Smooth muscle cell (in vitro differentiated cells): ENCODE results near the gene KISS1R. TPM values are rescaled to one million over a fixed set of nuclear protein-coding genes. Genes with fewer than 3 reads are reported as not detected.
A peak's percentile ranks its signal among the peaks of the same experiment; 100 is the strongest.

ENCODE experiments used
- DNase-seq: peaks from one replicate; lab custom pipeline; 2025; ENCODE audit not compliant: unreplicated experiment; lab: John Stamatoyannopoulos, UW
- H2AFZ ChIP-seq: fragments of 200-600 bp; sonication (generic); 2 replicates; pipeline ENCODE4 v1.6.0; 2016; ENCODE audit warnings: antibody characterized with exemption, low read depth, mild to moderate bottlenecking
- H3F3A ChIP-seq: fragments of 200-600 bp; sonication (generic); 2 replicates; pipeline ENCODE4 v1.6.0; 2017; ENCODE audit warnings: antibody characterized with exemption, low read depth
- H3K27ac ChIP-seq: fragments of 200-600 bp; sonication (generic); 2 replicates; pipeline ENCODE4 v1.5.1; 2016; ENCODE audit warnings: low read depth, mild to moderate bottlenecking
- H3K27me3 ChIP-seq: fragments of 200-600 bp; sonication (generic); 2 replicates; pipeline ENCODE4 v1.6.1; 2016; ENCODE audit warnings: low read depth, mild to moderate bottlenecking
- H3K36me3 ChIP-seq: fragments of 200-600 bp; sonication (generic); 2 replicates; pipeline ENCODE4 v1.5.1; 2016; ENCODE audit warnings: low read depth
- H3K4me1 ChIP-seq: fragments of 200-600 bp; sonication (generic); 2 replicates; pipeline ENCODE4 v1.5.1; 2016; ENCODE audit warnings: low read depth
- H3K4me2 ChIP-seq: fragments of 200-600 bp; sonication (generic); 2 replicates; pipeline ENCODE4 v1.6.0; 2016; ENCODE audit warnings: mild to moderate bottlenecking
- H3K4me3 ChIP-seq: fragments of 200-600 bp; sonication (generic); 2 replicates; pipeline ENCODE4 v1.5.1; 2016; ENCODE audit warnings: mild to moderate bottlenecking
- H3K79me2 ChIP-seq: fragments of 200-600 bp; sonication (generic); 2 replicates; pipeline ENCODE4 v1.6.0; 2016; ENCODE audit warnings: low read depth, mild to moderate bottlenecking
- H3K9ac ChIP-seq: fragments of 200-600 bp; sonication (generic); 2 replicates; pipeline ENCODE4 v1.6.0; 2016; ENCODE audit warnings: low read depth
- H3K9me3 ChIP-seq: fragments of 200-600 bp; sonication (generic); replicated peaks from 2 replicates; pipeline ENCODE4 v1.5.1; 2016; ENCODE audit warnings: low read depth
- H4K20me1 ChIP-seq: fragments of 200-600 bp; sonication (generic); 2 replicates; pipeline ENCODE4 v1.6.0; 2016; ENCODE audit warnings: low read depth
- WGBS: methylation state at CpG from one replicate; pipeline ENCODE4 v1.1.7; 2016; ENCODE audit warnings: low lambda C conversion rate; 5-methylcytosine and 5-hydroxymethylcytosine counted together
- polyA plus RNA-seq: library from polyadenylated mRNA; unstranded; fragments of >200 nt; fragmentation: Nextera tagmentation; extraction: Ambion mirVana; gene quantifications from 2 replicates; pipeline ENCODE4 v1.2.1, GENCODE V29; 2016
- total RNA-seq: library from RNA; depleted of rRNA; stranded (reverse); fragments of >200 nt; gene quantifications from 2 replicates; pipeline ENCODE4 v1.2.3, GENCODE V29; 2014
- TF ChIP-seq, protein P1 (sequence below): fragments of 200-600 bp; sonication (generic); IDR thresholded peaks from 2 replicates; pipeline ENCODE4 v1.5.1; 2017; ENCODE audit warnings: borderline replicate concordance, mild to moderate bottlenecking, antibody characterized with exemption; ENCODE audit not compliant: insufficient read depth, poor library complexity, severe bottlenecking

Gene KISS1R
- total and polyA plus RNA-seq, 2 experiments from 2014 or later, result 0.61 TPM; not detected in 1

DNA sequence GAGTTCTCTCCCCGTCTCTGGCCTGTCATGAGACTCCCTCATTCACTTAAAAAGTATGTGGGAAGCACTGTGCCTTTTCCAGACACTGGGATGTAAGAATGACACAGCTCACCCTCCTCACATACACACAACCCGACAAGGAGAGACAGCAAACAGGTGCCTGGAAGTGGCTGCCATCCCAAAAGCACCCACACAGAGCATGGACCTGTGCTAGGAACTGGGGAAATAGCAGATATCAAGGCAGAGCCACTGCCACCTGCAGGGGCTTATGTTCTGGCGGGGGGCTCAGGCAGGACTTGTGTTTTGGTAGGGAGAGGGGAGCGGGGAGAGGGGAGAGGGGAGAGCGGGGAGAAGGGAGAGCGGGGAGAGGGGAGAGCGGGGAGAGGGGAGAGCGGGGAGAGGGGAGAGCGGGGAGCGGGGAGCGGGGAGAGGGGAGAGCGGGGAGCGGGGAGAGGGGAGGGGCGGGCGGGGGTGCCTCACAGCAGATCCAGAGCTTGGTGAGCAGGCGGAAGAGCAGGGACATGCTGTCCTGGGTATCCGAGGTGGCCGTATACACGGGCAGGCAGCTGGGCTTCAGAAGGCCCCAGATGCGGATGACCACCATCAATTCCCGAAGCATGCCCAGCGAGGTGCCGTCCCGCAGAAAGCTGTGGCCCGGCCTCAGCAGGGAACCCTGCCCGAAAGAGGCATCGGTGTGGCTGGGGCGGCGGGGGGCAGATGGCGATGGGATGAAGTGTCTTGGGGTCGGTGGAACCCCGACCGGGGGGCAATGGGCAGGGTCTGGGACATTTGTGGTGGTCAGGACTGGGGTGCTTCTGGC lies 45.5 kb upstream of the KISS1R start:
- no peak overlapping the region for H2AFZ ChIP-seq
- H3K79me2 ChIP-seq, result no peaks in the 10 kb centered on the region
- no peak overlapping the region for H3K9ac ChIP-seq
- H4K20me1 ChIP-seq, result peaks cover 18% of the 10 kb centered on the region
- no peaks in the 10 kb centered on the region for H3F3A ChIP-seq
- TF ChIP-seq, protein P1, sequence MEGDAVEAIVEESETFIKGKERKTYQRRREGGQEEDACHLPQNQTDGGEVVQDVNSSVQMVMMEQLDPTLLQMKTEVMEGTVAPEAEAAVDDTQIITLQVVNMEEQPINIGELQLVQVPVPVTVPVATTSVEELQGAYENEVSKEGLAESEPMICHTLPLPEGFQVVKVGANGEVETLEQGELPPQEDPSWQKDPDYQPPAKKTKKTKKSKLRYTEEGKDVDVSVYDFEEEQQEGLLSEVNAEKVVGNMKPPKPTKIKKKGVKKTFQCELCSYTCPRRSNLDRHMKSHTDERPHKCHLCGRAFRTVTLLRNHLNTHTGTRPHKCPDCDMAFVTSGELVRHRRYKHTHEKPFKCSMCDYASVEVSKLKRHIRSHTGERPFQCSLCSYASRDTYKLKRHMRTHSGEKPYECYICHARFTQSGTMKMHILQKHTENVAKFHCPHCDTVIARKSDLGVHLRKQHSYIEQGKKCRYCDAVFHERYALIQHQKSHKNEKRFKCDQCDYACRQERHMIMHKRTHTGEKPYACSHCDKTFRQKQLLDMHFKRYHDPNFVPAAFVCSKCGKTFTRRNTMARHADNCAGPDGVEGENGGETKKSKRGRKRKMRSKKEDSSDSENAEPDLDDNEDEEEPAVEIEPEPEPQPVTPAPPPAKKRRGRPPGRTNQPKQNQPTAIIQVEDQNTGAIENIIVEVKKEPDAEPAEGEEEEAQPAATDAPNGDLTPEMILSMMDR, result no peak
- H3K4me3 ChIP-seq, result no peak overlapping the region
- 87% methylated on average over 17 of the region's 33 CpGs for WGBS
- H3K27me3 ChIP-seq, result no peaks in the 10 kb centered on the region
- no peak overlapping the region for H3K4me2 ChIP-seq
- no peaks in the 10 kb centered on the region for H3K4me1 ChIP-seq
- H3K27ac ChIP-seq, result no peak overlapping the region
- H3K36me3 ChIP-seq, result no peaks in the 10 kb centered on the region
- no peak for DNase-seq
- H3K9me3 ChIP-seq, result no peaks in the 10 kb centered on the region

DNA sequence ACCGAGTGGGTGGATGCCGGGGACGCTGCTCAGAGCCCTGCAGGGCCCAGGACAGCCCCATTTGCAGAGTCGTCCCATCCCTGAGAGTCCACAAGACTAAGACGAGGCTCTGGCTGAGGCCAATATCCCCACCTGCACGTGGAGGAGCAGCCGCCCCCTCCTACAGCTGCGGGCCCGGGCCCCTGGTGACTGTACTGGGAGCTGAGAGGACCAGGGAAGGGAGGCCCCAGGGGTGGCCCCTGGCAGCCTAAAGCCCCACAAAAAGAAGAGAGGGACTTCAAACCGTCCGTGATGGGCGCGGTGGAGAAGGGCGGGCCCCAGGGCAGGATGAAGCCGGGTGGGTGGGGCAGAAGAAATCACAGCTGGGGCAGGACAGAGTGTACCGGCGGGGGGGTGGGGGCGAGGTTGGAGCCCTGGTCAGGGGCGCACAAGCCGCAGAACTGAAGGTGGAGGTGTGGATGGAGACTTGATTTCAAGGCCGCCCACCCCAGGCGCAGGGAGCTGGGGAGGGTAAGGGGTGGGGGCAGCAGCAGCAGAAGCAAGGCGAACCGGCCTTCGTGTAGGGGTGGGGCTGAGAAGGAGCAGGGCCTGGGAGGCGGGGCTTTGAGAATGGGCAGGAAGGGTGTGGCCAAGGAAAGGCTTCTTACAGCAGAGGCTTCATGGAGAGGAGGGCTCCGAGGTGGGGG lies 44.7 kb upstream of the KISS1R start:
- H3F3A ChIP-seq, result no peaks in the 10 kb centered on the region
- H3K27ac ChIP-seq, result no peak overlapping the region
- TF ChIP-seq, protein P1, result no peak
- H3K4me3 ChIP-seq, result no peak overlapping the region
- H3K79me2 ChIP-seq, result no peaks in the 10 kb centered on the region
- WGBS, result 80% methylated on average over 21 of the region's 27 CpGs
- no peak overlapping the region for H3K4me2 ChIP-seq
- H4K20me1 ChIP-seq, result peaks cover 18% of the 10 kb centered on the region
- no peak overlapping the region for H3K9ac ChIP-seq
- H3K9me3 ChIP-seq, result no peaks in the 10 kb centered on the region
- DNase-seq, result peak; percentile 22
- H3K4me1 ChIP-seq, result no peaks in the 10 kb centered on the region
- H3K27me3 ChIP-seq, result no peaks in the 10 kb centered on the region
- H2AFZ ChIP-seq, result no peak overlapping the region
- no peaks in the 10 kb centered on the region for H3K36me3 ChIP-seq

DNA sequence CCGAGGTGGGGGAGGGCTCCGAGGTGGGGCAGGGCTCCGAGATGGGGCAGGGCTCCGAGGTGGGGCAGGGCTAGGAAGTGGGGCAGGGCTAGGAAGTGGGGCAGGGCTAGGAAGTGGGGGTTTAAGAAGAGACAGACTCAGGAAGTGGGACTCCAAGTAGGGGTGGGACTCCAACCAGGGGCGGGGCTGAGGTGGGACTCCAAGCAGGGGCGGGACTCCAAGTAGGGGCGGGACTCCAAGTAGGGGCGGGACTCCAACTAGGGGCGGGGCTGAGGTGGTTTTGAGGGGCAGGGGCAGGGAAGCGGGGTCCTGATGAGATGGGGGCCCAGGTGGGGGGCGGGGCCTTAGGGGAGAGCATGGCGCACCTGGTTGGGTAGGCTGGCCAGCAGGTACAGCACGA lies 44.0 kb upstream of the KISS1R start:
- TF ChIP-seq, protein P1, result no peak
- no peaks in the 10 kb centered on the region for H3K79me2 ChIP-seq
- H3K36me3 ChIP-seq, result no peaks in the 10 kb centered on the region
- no peak overlapping the region for H2AFZ ChIP-seq
- no peak overlapping the region for H3K27ac ChIP-seq
- WGBS, result 100% methylated on average over 2 of the region's 13 CpGs
- H3K4me3 ChIP-seq, result no peak overlapping the region
- H3K4me1 ChIP-seq, result no peaks in the 10 kb centered on the region
- H3K9me3 ChIP-seq, result no peaks in the 10 kb centered on the region
- peaks cover 18% of the 10 kb centered on the region for H4K20me1 ChIP-seq
- H3F3A ChIP-seq, result no peaks in the 10 kb centered on the region
- H3K4me2 ChIP-seq, result no peak overlapping the region
- no peak overlapping the region for H3K9ac ChIP-seq
- H3K27me3 ChIP-seq, result no peaks in the 10 kb centered on the region
- DNase-seq, result no peak
